H1 (cell line): ENCODE results near the gene P2RX1. TPM values are rescaled to one million over a fixed set of nuclear protein-coding genes. Genes with fewer than 3 reads are reported as not detected.
"Not testable (repeated sequence)": the region's sequence is repeated elsewhere in the genome, so short reads cannot be mapped to it uniquely, and the experiment has no call there.

Source experiments
- CTCF ChIA-PET: fragments of 300-600 bp; sonication (Branson Sonifier 250); formaldehyde crosslinking; loops from one replicate; lab custom pipeline; 2021; ENCODE audit not compliant: partially characterized antibody; lab: Charles Lee
- POLR2A ChIA-PET: fragments of 300-600 bp; sonication (Branson Sonifier 250); formaldehyde crosslinking; loops from one replicate; lab custom pipeline; 2021; ENCODE audit warnings: inconsistent platforms; ENCODE audit not compliant: partially characterized antibody; lab: Charles Lee
- DNase-seq, 2 experiments: peaks; one replicate each; pipeline versions ENCODE4 v3.0.0 to v3.0.0-alpha.2; 2010 to 2022; ENCODE audit warnings: low spot score in 2 of 2, low read depth in 1 of 2, mixed read lengths in 1 of 2
- FAIRE-seq: peaks from 2 replicates; lab custom pipeline; 2011; peaks lifted over from hg19 to GRCh38; lab: Jason Lieb, UNC
- H2AFZ ChIP-seq: 2 replicates; pipeline ENCODE4 v1.8.1; 2012; ENCODE audit warnings: low read length, inconsistent platforms
- H2AK5ac ChIP-seq: 2 replicates; pipeline ENCODE4 v1.6.1; 2013; ENCODE audit warnings: low read depth, low read length
- H2BK120ac ChIP-seq: replicated peaks from 2 replicates; pipeline ENCODE3; 2013; ENCODE audit warnings: low read depth, low read length, inconsistent platforms
- H2BK12ac ChIP-seq: 2 replicates; pipeline ENCODE4 v1.6.1; 2013; ENCODE audit warnings: low read depth, low read length
- H2BK15ac ChIP-seq: 2 replicates; pipeline ENCODE4 v1.6.1; 2013; ENCODE audit warnings: low read length
- H2BK20ac ChIP-seq: 2 replicates; pipeline ENCODE4 v1.6.1; 2013; ENCODE audit warnings: low read length
- H2BK5ac ChIP-seq: 2 replicates; pipeline ENCODE4 v1.6.1; 2013; ENCODE audit warnings: low read depth, low read length
- H3K14ac ChIP-seq: 2 replicates; pipeline ENCODE4 v1.6.1; 2013; ENCODE audit warnings: inconsistent platforms; ENCODE audit not compliant: insufficient read length
- H3K18ac ChIP-seq: 2 replicates; pipeline ENCODE4 v1.6.1; 2013; ENCODE audit warnings: low read length; ENCODE audit errors: extremely low read depth
- H3K23ac ChIP-seq: 2 replicates; pipeline ENCODE4 v1.6.1; 2013; ENCODE audit warnings: inconsistent platforms; ENCODE audit not compliant: insufficient read length
- H3K23me2 ChIP-seq: 2 replicates; pipeline ENCODE4 v1.6.1; 2013; ENCODE audit warnings: low read depth, low read length
- H3K27ac ChIP-seq: 2 replicates; pipeline ENCODE4 v1.6.1; 2011; ENCODE audit warnings: low read depth, low read length, inconsistent platforms
- H3K27me3 ChIP-seq, 4 experiments: replicated peaks in 1 of 4; 1 replicate in 1 of 4; 2 replicates in 3 of 4; pipeline versions ENCODE4 v1.6.1 to v1.8.1; 2011 to 2013; ENCODE audit warnings: low read length in 3 of 4, mild to moderate bottlenecking in 3 of 4, inconsistent platforms in 2 of 4, mixed read lengths in 2 of 4, moderate library complexity in 1 of 4; ENCODE audit not compliant: control insufficient read depth in 3 of 4, insufficient read depth in 3 of 4; ENCODE audit errors: extremely low read depth in 1 of 4
- H3K36me3 ChIP-seq, 4 experiments: 2 replicates each; pipeline versions ENCODE4 v1.6.1 to v1.8.1; 2011 to 2013; ENCODE audit warnings: mild to moderate bottlenecking in 4 of 4, low read length in 3 of 4, moderate library complexity in 2 of 4, control low read depth in 1 of 4, inconsistent platforms in 1 of 4; ENCODE audit not compliant: insufficient read depth in 4 of 4, control insufficient read depth in 2 of 4
- H3K4ac ChIP-seq: replicated peaks from 2 replicates; pipeline ENCODE3; 2013; ENCODE audit warnings: low read length, low read depth, mixed read lengths, inconsistent platforms; ENCODE audit not compliant: insufficient read length
- H3K4me1 ChIP-seq, 4 experiments: replicated peaks in 1 of 4; 1 replicate in 1 of 4; 2 replicates in 3 of 4; pipeline versions ENCODE4 v1.6.1 to v1.8.1; 2011 to 2013; ENCODE audit warnings: low read length in 3 of 4, inconsistent platforms in 2 of 4, mixed read lengths in 1 of 4; ENCODE audit not compliant: insufficient read depth in 4 of 4, control insufficient read depth in 3 of 4
- H3K4me2 ChIP-seq, 2 experiments: 2 replicates each; pipeline versions ENCODE4 v1.6.1 to v1.8.1; 2011 to 2013; ENCODE audit warnings: low read depth in 2 of 2, low read length in 2 of 2, control low read depth in 1 of 2, inconsistent platforms in 1 of 2, mild to moderate bottlenecking in 1 of 2; ENCODE audit not compliant: insufficient read depth in 1 of 2
- H3K4me3 ChIP-seq, 4 experiments: fragments of 200-600, 300-600 bp in 1 of 4; sonication (generic), shearing (Covaris generic), sonication (Bioruptor Twin) in 1 of 4; 2 replicates each; pipeline versions ENCODE4 v1.5.1 to v1.8.1; 2011 to 2016; ENCODE audit warnings: low read length in 4 of 4, low read depth in 3 of 4, control low read depth in 2 of 4, inconsistent platforms in 2 of 4, mild to moderate bottlenecking in 2 of 4, mixed read lengths in 1 of 4, moderate library complexity in 1 of 4; ENCODE audit not compliant: insufficient read depth in 2 of 4; ENCODE audit errors: extremely low read depth in 1 of 4
- H3K56ac ChIP-seq: replicated peaks from 2 replicates; pipeline ENCODE3; 2013; ENCODE audit warnings: low read depth, mild to moderate bottlenecking, mixed read lengths, low read length, inconsistent platforms; ENCODE audit not compliant: insufficient read length
- H3K79me1 ChIP-seq: 2 replicates; pipeline ENCODE4 v1.6.1; 2013; ENCODE audit warnings: low read depth, low read length, control low read depth
- H3K79me2 ChIP-seq, 2 experiments: 2 replicates each; pipeline versions ENCODE4 v1.6.1 to v1.8.1; 2012 to 2013; ENCODE audit warnings: low read length in 2 of 2, mild to moderate bottlenecking in 2 of 2, inconsistent platforms in 1 of 2; ENCODE audit not compliant: insufficient read depth in 2 of 2, control insufficient read depth in 1 of 2
- H3K9ac ChIP-seq, 4 experiments: replicated peaks in 1 of 4; 1 replicate in 1 of 4; 2 replicates in 3 of 4; pipeline versions ENCODE4 v1.6.1 to v1.8.1; 2011 to 2013; ENCODE audit warnings: low read depth in 3 of 4, low read length in 3 of 4, control low read depth in 2 of 4, mild to moderate bottlenecking in 2 of 4, moderate library complexity in 2 of 4, inconsistent platforms in 1 of 4; ENCODE audit errors: extremely low read depth in 1 of 4
- H3K9me3 ChIP-seq, 2 experiments: 2 replicates each; pipeline versions ENCODE4 v1.6.1 to v1.8.1; 2012 to 2013; ENCODE audit warnings: mild to moderate bottlenecking in 2 of 2, moderate library complexity in 2 of 2, control low read depth in 1 of 2, inconsistent platforms in 1 of 2, low read depth in 1 of 2, low read length in 1 of 2, mixed read lengths in 1 of 2; ENCODE audit not compliant: insufficient read depth in 2 of 2
- H4K20me1 ChIP-seq, 2 experiments: replicated peaks in 1 of 2; 2 replicates each; pipeline versions ENCODE3 to v1.8.1; 2011 to 2013; ENCODE audit warnings: inconsistent platforms in 2 of 2, low read length in 2 of 2, mild to moderate bottlenecking in 1 of 2; ENCODE audit not compliant: insufficient read depth in 2 of 2, control insufficient read depth in 1 of 2
- H4K5ac ChIP-seq: 2 replicates; pipeline ENCODE4 v1.6.1; 2013; ENCODE audit warnings: low read length, low read depth, mixed read lengths, inconsistent platforms; ENCODE audit not compliant: insufficient read length
- H4K8ac ChIP-seq: 2 replicates; pipeline ENCODE4 v1.8.0; 2013; ENCODE audit warnings: mild to moderate bottlenecking, moderate library complexity, low read length, inconsistent platforms; ENCODE audit not compliant: insufficient read depth; ENCODE audit errors: extremely low read depth
- H4K91ac ChIP-seq: replicated peaks from 2 replicates; pipeline ENCODE3; 2013; ENCODE audit warnings: low read length, mixed read lengths, inconsistent platforms; ENCODE audit not compliant: insufficient read length
- CTCF ChIP-seq, 3 experiments: IDR thresholded peaks; 1 replicate in 2 of 3; 2 replicates in 1 of 3; pipeline versions ENCODE4 v1.5.1 to v1.6.1; 2011; ENCODE audit warnings: low read length in 3 of 3, mild to moderate bottlenecking in 3 of 3, inconsistent platforms in 2 of 3, low read depth in 1 of 3, moderate library complexity in 1 of 3; ENCODE audit not compliant: insufficient read depth in 1 of 3; ENCODE audit errors: control extremely low read depth in 1 of 3
- JUN ChIP-seq: IDR thresholded peaks from 2 replicates; pipeline ENCODE4 v1.6.1; 2011; ENCODE audit warnings: low read depth, mild to moderate bottlenecking, improper control_type of control experiment, low read length
- WGBS, 2 experiments: shearing (Covaris generic) in 1 of 2; methylation state at CpG; one replicate each; pipeline versions ENCODE4 v1.1.6 to v1.1.7; 2013 to 2015; ENCODE audit warnings: low lambda C conversion rate in 2 of 2, mixed read lengths in 2 of 2, inconsistent platforms in 1 of 2, low coverage in 1 of 2, missing lambda C conversion rate in 1 of 2; ENCODE audit not compliant: insufficient replicate concordance in 2 of 2, insufficient coverage in 1 of 2, insufficient read length in 1 of 2; ENCODE audit errors: extremely low coverage in 1 of 2, missing lambda C conversion rate in 1 of 2; 5-methylcytosine and 5-hydroxymethylcytosine counted together
- polyA plus RNA-seq, 7 experiments: library from polyadenylated mRNA; depleted of rRNA in 3 of 7; stranded (reverse) in 5 of 7; unstranded in 2 of 7; fragments of >200 nt in 5 of 7; fragments of 200-250 nt in 2 of 7; gene quantifications; 1 replicate in 5 of 7; 2 replicates in 1 of 7; 4 replicates in 1 of 7; pipeline versions ENCODE4 v1.2.1 to v1.2.3, GENCODE V29; 2011 to 2013; ENCODE audit warnings: missing spikeins in 2 of 7, mixed read lengths in 2 of 7
- total RNA-seq: library from RNA; stranded (reverse); fragmentation: NEBNext Ultra II Directional; extraction: Animal tissue kit (Norgen Biotek cat#: 25700); gene quantifications from 2 replicates; pipeline ENCODE4 v1.2.1, GENCODE V29; 2021

Gene P2RX1
- total and polyA plus RNA-seq, 2 of the 8 experiments (the other 6 are each of a cell fraction or from before 2014, with no cell fraction given): 0.45 to 1.1 TPM

GRCh38 chr17:3949418-3949817 is 33.2 kb upstream of the P2RX1 start (continued):
- TF ChIP-seq CTCF (IDR thresholded peaks at IDR 0.05; ENCODE audit: control extremely low read depth in 1 of 3, insufficient read depth in 1 of 3, low read depth in 1 of 3, low read length in 3 of 3) (no peak), JUN (no peak)

- not testable (repeated sequence) for H2BK20ac ChIP-seq, H4K5ac ChIP-seq, DNase-seq, H4K91ac ChIP-seq, H3K27ac ChIP-seq, H3K9ac ChIP-seq, H3K27me3 ChIP-seq, FAIRE-seq, H4K8ac ChIP-seq, H2BK5ac ChIP-seq, H3K36me3 ChIP-seq, H3K4me1 ChIP-seq, H3K79me1 ChIP-seq, H4K20me1 ChIP-seq, H2AFZ ChIP-seq, H3K9me3 ChIP-seq, H3K14ac ChIP-seq, H2AK5ac ChIP-seq, H3K23me2 ChIP-seq, H2BK120ac ChIP-seq, H3K56ac ChIP-seq, H3K4ac ChIP-seq, H3K79me2 ChIP-seq, H3K4me2 ChIP-seq, H3K4me3 ChIP-seq, H3K23ac ChIP-seq, H2BK12ac ChIP-seq, H3K18ac ChIP-seq, H2BK15ac ChIP-seq
- ChIA-PET CTCF (interaction anchor here (0.7 to 3.3 kb wide), 15 partner anchors 10 to 211 kb away, joined by 3 to 12 read pairs (median 4); partner anchors contain the start of gene ATP2A3), POLR2A (interaction anchor here (1.1 to 1.4 kb wide), 2 partner anchors 16 to 24 kb away, joined by 3 to 4 read pairs; partner anchors contain the start of gene ATP2A3)
- WGBS, 2 experiments: 92% methylated on average over 3 of the region's 3 CpGs; no CpG with 5 or more reads in 1 of the 2 experiments
These were observed 32.3 kb upstream of the P2RX1 start for GRCh38 chr17:3948551-3948950.
